Activated CD4-positive, alpha-beta T cell treated with anti-CD3 and anti-CD28 coated beads for 36 hours (primary cell): ENCODE measurements around the gene ACVRL1. TPM values are rescaled to one million over a fixed set of nuclear protein-coding genes. Genes with fewer than 3 reads are reported as not detected.

Experiments used
- ATAC-seq: fragments of 200-7000 bp; cut with Tn5 transposase; one replicate; pipeline ENCODE4 v1.10.0; 2021; ENCODE audit warnings: mild to moderate bottlenecking, moderate library complexity
- CTCF ChIA-PET: fragments of 350-600 bp; sonication (Branson Sonifier 250); formaldehyde crosslinking; loops from one replicate; lab custom pipeline; 2021; ENCODE audit warnings: antibody characterized with exemption; lab: Charles Lee
- POLR2A ChIA-PET: fragments of 350-600 bp; sonication (Branson Sonifier 250); formaldehyde crosslinking; loops from one replicate; lab custom pipeline; 2021; ENCODE audit warnings: antibody characterized with exemption, inconsistent platforms; lab: Charles Lee
- DNase-seq: peaks from one replicate; pipeline ENCODE4 v3.0.0-alpha.2; 2020
- H3K27ac Mint-ChIP-seq: one replicate; pipeline ENCODE4 v1.8.0; 2021; ENCODE audit warnings: mixed read lengths
- H3K27me3 Mint-ChIP-seq: one replicate; pipeline ENCODE4 v1.8.0; 2021; ENCODE audit warnings: mixed read lengths
- H3K36me3 Mint-ChIP-seq: one replicate; pipeline ENCODE4 v1.8.0; 2021; ENCODE audit warnings: low read depth, mixed read lengths
- H3K4me1 Mint-ChIP-seq: one replicate; pipeline ENCODE4 v1.8.0; 2021; ENCODE audit warnings: mixed read lengths
- H3K4me3 Mint-ChIP-seq: one replicate; pipeline ENCODE4 v1.8.0; 2021; ENCODE audit warnings: mild to moderate bottlenecking, moderate library complexity, mixed read lengths
- H3K9me3 Mint-ChIP-seq: one replicate; pipeline ENCODE4 v1.8.0; 2021; ENCODE audit warnings: low read depth, mixed read lengths
- intact Hi-C, 2 experiments: fragments of 100-400 bp; cut with DNase I in 1 of 2; cut with micrococcal nuclease in 1 of 2; formaldehyde crosslinking; loops; one replicate each; pipeline versions ENCODE4 v1.14.2 to v1.15.1; 2022 to 2024; cut with DNase I, micrococcal nuclease
- total RNA-seq, 2 experiments: library from RNA; stranded (reverse); gene quantifications; one replicate each; pipeline ENCODE4 v1.2.3, GENCODE V29; 2021

Gene ACVRL1
- total RNA-seq: not detected

DNA sequence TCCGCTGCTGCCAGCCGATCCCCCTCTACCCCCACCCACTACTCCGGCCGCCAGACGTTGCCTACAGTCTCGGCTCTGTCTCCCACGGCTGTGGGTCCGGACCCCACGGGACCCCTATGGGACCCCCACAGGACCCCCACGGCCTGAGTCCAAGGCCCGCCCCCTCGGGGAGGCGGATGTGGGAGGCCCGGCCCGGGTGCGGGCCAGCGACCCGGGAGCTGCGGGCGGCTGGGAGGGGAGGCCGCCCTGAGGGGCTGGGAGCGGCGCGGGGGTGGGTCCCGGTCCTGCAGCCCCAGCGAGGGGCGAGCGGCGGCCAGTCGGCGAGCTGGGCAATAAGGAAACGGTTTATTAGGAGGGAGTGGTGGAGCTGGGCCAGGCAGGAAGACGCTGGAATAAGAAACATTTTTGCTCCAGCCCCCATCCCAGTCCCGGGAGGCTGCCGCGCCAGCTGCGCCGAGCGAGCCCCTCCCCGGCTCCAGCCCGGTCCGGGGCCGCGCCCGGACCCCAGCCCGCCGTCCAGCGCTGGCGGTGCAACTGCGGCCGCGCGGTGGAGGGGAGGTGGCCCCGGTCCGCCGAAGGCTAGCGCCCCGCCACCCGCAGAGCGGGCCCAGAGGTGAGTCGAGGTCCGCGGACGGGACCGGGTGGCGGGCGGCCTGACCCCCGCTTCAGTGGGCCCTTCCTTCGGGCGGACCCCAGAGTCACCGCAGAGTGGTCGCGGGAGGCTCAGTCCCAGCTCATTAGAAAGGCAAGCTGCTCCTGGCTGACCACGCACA, at the start of gene ACVRL1:
Gene ACVRL1, plus strand, starts transcription at position 422 of the 773 bp plus-strand sequence. CDS start 4,971 bp downstream, outside the sequence.
- H3K27ac Mint-ChIP-seq: no peak within 1 kb of the TSS
- no peaks in the 10 kb centered on the region for H3K9me3 Mint-ChIP-seq
- no peak within 1 kb of the TSS for H3K4me3 Mint-ChIP-seq
- CTCF ChIA-PET: no interaction called here
- no peak for ATAC-seq
- H3K27me3 Mint-ChIP-seq: peaks cover 20% of the 10 kb centered on the region
- H3K4me1 Mint-ChIP-seq: no peaks in the 10 kb centered on the region
- no peaks in the 10 kb centered on the region for H3K36me3 Mint-ChIP-seq
- DNase-seq: no peak
- POLR2A ChIA-PET: no interaction called here
- intact Hi-C loops: no loop called here

DNA sequence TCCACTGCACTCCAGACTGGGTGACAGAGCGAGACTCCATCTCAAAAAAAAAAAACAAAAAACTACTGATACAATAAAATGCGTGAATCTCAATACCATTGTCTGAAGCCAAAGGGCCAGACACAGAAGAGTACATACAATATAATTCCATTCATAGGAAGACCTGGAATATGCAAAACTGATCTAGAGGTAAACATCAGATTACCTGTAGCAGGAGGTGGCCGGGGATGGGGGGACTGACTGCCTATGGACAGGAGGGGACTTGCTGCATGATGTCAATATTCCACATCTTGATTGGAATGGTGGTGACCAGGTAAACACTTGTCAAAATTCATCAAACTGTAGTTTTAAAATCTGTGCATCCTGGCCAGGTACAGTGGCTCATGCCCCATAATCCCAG, 46.3 kb upstream of the ACVRL1 start:
- peaks cover 10% of the 10 kb centered on the region for H3K4me1 Mint-ChIP-seq
- DNase-seq (no peak), ATAC-seq (no peak)
- POLR2A ChIA-PET: no interaction called here
- H3K27ac Mint-ChIP-seq: no peak overlapping the region
- H3K9me3 Mint-ChIP-seq: no peaks in the 10 kb centered on the region
- CTCF ChIA-PET: interaction anchor here (0.7 kb wide), 1 partner anchor 13 kb away, joined by 5 read pairs; no protein-coding TSS in a partner anchor
- no peaks in the 10 kb centered on the region for H3K36me3 Mint-ChIP-seq
- intact Hi-C loops: no loop called here
- no peak overlapping the region for H3K4me3 Mint-ChIP-seq
- H3K27me3 Mint-ChIP-seq: peaks cover 30% of the 10 kb centered on the region

DNA sequence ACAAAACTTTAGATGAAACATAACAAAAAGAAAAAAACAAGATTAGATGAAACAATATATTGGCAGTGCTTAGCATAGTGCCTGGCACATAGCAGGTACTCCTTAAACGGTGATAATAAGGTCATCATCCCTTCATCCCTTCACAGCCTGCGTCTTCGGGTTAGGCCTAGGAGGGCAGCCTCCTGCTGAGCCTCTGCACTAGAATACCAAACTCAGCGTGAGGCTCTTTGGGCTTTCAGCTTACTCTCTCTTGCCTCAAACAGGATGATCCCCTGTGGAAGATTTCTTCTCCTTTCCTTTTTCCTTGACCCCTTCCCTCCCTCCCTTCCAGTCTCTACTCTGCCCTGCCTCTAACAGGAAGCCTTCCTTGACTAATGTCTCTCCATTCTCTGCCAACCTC, 44.4 kb upstream of the ACVRL1 start:
- Mint-ChIP-seq H3K36me3 (no peaks in the 10 kb centered on the region), H3K27ac (no peak overlapping the region), H3K27me3 (peaks cover 34% of the 10 kb centered on the region), H3K4me3 (no peak overlapping the region), H3K9me3 (no peaks in the 10 kb centered on the region), H3K4me1 (peaks cover 10% of the 10 kb centered on the region)
- ChIA-PET POLR2A (interaction anchor here (0.5 kb wide), 1 partner anchor 852 kb away, joined by 3 read pairs; no protein-coding TSS in a partner anchor), CTCF (interaction anchor here (1.1 to 2.3 kb wide), 2 partner anchors 12 to 39 kb away, joined by 4 to 16 read pairs; no protein-coding TSS in a partner anchor)
- no peak for ATAC-seq
- intact Hi-C loops: no loop called here
- DNase-seq: no peak

DNA sequence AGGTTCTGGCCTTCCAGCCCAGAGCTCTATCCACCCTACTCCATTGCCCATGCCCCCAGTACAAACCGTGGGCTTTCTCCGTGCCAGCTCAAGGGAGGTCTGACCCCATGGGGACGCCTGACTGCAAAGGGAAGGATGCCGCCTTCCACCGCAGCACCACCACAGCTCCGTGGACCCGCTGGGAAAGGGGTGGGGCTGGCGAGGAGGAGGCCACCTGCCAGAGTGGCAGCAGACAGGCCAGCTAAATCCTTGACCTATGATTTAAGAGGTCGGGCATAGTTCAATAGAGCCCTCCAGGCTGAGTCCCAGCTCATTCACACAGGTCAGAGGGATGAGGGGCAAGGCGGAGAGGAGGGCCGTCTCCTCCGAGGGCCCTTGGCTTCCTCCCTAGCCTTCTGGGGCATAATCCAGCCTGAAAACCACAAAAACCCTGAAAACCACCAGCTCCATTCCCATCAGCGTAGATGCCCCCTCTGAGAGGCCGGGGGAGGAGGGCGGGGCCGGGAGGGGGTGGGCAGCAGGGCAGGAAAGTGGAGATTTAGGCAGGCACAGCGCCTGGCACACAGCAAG, 43.9 kb upstream of the ACVRL1 start:
- intact Hi-C loops: no loop called here
- peak overlapping the region; percentile 25 for H3K4me3 Mint-ChIP-seq
- peaks cover 39% of the 10 kb centered on the region for H3K27me3 Mint-ChIP-seq
- H3K9me3 Mint-ChIP-seq: no peaks in the 10 kb centered on the region
- peaks cover 13% of the 10 kb centered on the region for H3K4me1 Mint-ChIP-seq
- peak; percentile 9 for ATAC-seq
- ChIA-PET POLR2A (interaction anchor here (0.5 kb wide), 1 partner anchor 853 kb away, joined by 3 read pairs; no protein-coding TSS in a partner anchor), CTCF (interaction anchor here (0.6 to 2.3 kb wide), 4 partner anchors 11 to 168 kb away, joined by 3 to 16 read pairs (median 4); no protein-coding TSS in a partner anchor)
- H3K27ac Mint-ChIP-seq: no peak overlapping the region
- no peak for DNase-seq
- no peaks in the 10 kb centered on the region for H3K36me3 Mint-ChIP-seq

DNA sequence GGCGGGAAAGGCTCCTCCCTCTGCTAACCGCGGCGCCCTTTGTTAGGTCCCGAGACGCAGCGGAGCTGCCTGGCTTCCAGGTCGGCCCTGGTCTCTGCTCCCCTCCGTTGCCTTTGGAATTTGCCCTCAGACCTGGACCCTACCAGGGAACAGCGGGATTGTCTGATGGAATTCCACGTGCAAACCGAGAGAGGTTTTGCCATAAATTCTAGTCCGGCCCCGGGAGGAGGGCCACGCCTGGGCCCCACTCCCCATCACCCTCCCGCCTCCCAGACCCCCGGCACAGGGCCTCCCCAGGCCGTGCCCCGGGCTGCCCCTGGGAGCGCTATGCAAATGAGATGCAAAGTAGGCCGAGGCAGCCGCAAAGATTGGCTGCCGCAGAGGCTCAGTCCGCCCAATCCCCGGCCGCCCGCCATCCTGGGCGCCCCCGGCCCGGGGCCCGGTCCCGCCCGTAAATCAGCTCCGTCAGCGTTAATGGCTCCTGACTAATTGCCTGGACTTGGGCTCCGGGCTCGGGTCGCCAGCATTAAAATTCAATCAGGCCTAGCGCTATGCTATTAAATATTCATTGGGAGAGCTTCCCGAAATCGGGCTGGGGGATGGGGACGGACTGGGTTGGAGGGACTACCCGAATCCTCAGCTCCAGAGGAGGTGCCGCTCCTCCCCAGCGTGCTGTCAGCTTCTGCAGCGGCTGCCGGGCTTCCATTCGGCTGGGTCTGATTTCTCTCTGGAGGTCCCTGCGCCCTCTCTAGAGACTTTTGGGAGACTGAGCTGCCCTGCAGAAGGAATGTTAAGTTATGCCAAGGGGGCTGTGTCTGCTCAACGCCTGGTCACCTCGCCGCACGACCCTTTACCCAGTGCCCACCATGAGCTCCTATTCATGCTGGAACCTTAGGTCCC, 43.1 kb upstream of the ACVRL1 start:
- ATAC-seq (peak; percentile 84), DNase-seq (peak; percentile 71)
- ChIA-PET CTCF (interaction anchor here (0.6 to 2.3 kb wide), 4 partner anchors 11 to 167 kb away, joined by 3 to 16 read pairs (median 4); no protein-coding TSS in a partner anchor), POLR2A (no interaction called here)
- Mint-ChIP-seq H3K36me3 (no peaks in the 10 kb centered on the region), H3K27ac (no peak overlapping the region), H3K4me1 (peaks cover 16% of the 10 kb centered on the region), H3K9me3 (no peaks in the 10 kb centered on the region), H3K4me3 (no peak overlapping the region), H3K27me3 (peaks cover 45% of the 10 kb centered on the region)
- intact Hi-C loops: loop anchor here in 1 of 2 experiments (1.0 kb wide), 1 partner anchor 17 kb away; no protein-coding TSS in a partner anchor

DNA sequence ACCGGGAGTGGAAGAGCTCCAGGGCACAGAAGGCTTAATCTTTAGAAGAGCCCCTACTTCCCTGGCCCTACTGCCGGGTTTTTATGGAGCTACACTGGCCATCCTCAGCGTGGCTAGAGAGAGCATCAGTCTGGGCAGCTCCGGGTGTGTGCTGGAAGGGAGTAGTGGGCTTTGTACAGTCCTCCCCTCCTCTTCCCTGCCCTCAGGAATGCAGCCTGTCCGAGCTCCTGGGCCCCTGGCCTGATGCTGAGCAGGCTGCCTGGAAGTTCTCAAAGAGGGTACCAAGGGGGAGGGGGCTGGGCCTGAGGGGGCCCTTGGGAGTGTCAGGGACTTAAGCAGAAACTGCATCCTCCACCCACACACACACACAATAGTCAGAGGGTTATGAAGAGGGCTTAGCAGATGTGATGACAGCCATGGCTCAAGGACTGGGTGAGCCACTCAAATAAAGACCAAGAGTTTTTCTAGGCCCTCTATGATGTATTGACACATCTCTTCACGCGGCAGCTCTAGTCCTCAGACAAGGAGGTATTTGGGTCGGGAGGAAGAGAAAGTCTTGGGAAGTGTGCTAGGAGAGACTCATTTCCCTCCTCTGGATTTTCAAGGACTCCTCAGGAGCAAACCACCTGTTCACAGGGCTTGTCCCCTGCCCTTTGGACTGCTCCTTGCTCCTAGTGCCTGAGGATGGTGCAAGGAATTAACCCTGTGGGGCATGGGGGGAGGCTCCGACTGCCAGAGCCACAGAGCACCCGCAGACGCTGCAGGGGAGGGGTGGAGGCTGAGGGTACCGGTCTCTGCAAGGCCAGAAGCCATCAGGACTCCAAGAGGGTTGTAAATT, 42.3 kb upstream of the ACVRL1 start:
- no peak for ATAC-seq
- Mint-ChIP-seq H3K4me3 (no peak overlapping the region), H3K27me3 (peaks cover 49% of the 10 kb centered on the region), H3K27ac (no peak overlapping the region), H3K36me3 (no peaks in the 10 kb centered on the region), H3K9me3 (no peaks in the 10 kb centered on the region), H3K4me1 (peaks cover 17% of the 10 kb centered on the region)
- ChIA-PET POLR2A (no interaction called here), CTCF (interaction anchor here (1.6 to 2.3 kb wide), 2 partner anchors 10 to 44 kb away, joined by 4 to 16 read pairs; no protein-coding TSS in a partner anchor)
- no peak for DNase-seq
- intact Hi-C loops: loop anchor here in 1 of 2 experiments (1.0 kb wide), 1 partner anchor 18 kb away; no protein-coding TSS in a partner anchor

DNA sequence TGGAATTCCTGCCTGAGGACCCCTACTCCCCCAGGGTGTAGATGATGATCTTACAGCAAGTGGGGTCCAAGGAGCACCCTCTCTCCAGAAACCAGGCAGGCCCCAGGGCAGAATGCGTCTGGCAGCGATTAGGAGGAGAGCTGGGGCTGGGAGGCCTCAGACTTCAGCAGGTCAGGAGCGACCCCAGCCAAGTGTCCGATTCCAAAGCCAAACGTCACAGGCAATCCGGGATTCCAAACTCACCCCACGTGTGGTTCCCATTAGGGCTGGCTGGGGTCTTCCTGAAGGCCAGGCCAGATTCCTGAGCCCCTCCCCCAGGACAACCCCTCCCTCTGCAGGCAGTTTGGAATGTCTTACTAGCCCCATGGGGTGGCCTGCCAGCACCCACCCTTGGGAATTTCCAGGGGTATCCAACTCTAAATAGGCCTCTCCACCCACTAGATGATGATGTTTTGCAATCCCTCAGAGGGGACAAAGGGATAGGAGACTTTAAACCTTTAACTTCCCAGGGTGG, 41.5 kb upstream of the ACVRL1 start:
- peaks cover 52% of the 10 kb centered on the region for H3K27me3 Mint-ChIP-seq
- no peak overlapping the region for H3K27ac Mint-ChIP-seq
- intact Hi-C loops: no loop called here
- ATAC-seq: no peak
- no peak for DNase-seq
- ChIA-PET CTCF (interaction anchor here (0.6 kb wide), 1 partner anchor 197 kb away, joined by 3 read pairs; no protein-coding TSS in a partner anchor), POLR2A (no interaction called here)
- no peaks in the 10 kb centered on the region for H3K9me3 Mint-ChIP-seq
- no peaks in the 10 kb centered on the region for H3K36me3 Mint-ChIP-seq
- peaks cover 21% of the 10 kb centered on the region for H3K4me1 Mint-ChIP-seq
- no peak overlapping the region for H3K4me3 Mint-ChIP-seq

DNA sequence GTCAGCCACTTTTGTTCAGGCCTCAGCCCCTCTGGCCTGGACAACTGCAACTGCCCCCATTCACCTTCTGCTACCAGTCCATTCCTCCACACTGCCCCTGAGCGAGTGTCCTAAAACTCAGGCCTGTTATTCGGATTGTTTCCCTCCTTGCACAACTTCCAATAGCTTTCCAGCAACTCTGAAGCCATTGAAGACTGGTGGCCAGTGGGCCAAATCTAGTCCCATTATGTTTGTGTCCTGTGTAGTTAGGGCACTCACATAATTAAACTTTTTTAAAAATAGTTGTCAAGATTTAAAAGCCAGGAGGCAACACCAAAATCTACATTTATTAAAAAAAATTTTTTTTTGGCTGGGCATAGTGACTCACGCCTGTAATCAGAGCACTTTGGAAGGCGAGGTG, 41.0 kb upstream of the ACVRL1 start:
- no peaks in the 10 kb centered on the region for H3K9me3 Mint-ChIP-seq
- intact Hi-C loops: no loop called here
- ChIA-PET CTCF (interaction anchor here (0.6 kb wide), 1 partner anchor 198 kb away, joined by 3 read pairs; no protein-coding TSS in a partner anchor), POLR2A (no interaction called here)
- H3K4me1 Mint-ChIP-seq: peaks cover 21% of the 10 kb centered on the region
- H3K4me3 Mint-ChIP-seq: no peak overlapping the region
- ATAC-seq (no peak), DNase-seq (no peak)
- no peaks in the 10 kb centered on the region for H3K36me3 Mint-ChIP-seq
- H3K27me3 Mint-ChIP-seq: peaks cover 51% of the 10 kb centered on the region
- no peak overlapping the region for H3K27ac Mint-ChIP-seq

DNA sequence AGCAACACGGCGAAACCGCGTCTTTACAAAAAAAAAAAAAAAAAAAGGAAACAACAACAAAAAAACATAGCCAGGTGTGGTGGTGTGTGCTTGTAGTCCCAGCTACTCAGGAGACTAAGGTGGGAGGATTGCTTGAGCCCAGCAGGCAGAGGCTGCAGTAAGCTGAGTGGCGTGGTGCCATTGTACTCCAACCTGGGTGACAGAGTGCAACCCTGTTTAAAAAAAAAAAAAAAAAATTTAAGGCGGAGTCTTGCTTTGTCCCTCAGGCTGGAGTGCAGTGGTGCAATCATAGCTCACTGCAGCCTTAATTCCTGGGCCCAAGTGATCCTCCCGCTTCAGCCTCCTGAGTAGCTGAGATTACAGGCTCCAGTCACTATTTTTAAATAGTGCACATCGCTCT, 40.5 kb upstream of the ACVRL1 start:
- Mint-ChIP-seq H3K27ac (no peak overlapping the region), H3K27me3 (peaks cover 51% of the 10 kb centered on the region), H3K4me3 (no peak overlapping the region), H3K4me1 (peaks cover 21% of the 10 kb centered on the region), H3K9me3 (no peaks in the 10 kb centered on the region), H3K36me3 (no peaks in the 10 kb centered on the region)
- CTCF ChIA-PET: no interaction called here
- POLR2A ChIA-PET: no interaction called here
- intact Hi-C loops: no loop called here
- DNase-seq (no peak), ATAC-seq (no peak)

DNA sequence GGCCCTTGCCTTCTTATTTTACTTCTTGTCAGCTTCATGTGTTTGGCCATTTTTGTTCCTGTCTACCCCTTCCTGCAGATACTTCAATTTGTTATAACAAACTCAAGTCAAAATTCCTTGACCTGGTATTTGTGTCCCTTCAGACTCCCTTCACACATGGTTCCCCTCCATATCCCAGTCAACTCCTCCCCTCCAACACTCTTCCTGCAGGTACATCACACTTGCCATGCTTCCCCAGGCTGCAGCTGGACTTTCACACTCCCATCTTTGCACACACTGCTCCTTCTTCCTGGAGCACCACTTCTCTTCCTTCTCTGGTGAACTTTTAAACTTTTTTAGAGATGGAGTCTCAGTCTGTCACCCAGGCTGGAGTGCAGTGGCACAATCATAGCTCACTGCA, 39.9 kb upstream of the ACVRL1 start:
- Mint-ChIP-seq H3K4me1 (peaks cover 21% of the 10 kb centered on the region), H3K27ac (no peak overlapping the region), H3K36me3 (no peaks in the 10 kb centered on the region), H3K4me3 (no peak overlapping the region), H3K9me3 (no peaks in the 10 kb centered on the region), H3K27me3 (peaks cover 48% of the 10 kb centered on the region)
- ChIA-PET POLR2A (no interaction called here), CTCF (no interaction called here)
- no peak for ATAC-seq
- DNase-seq: no peak
- intact Hi-C loops: no loop called here
